OCI-LY1 (cell line): Measurements from ENCODE around the gene CTNNBL1.

Source experiments
- H2AFZ ChIP-seq: fragments of 200-600 bp; sonication (generic), shearing (Covaris generic); 2 replicates; pipeline ENCODE4 v1.6.0; 2014; ENCODE audit warnings: antibody characterized with exemption, mild to moderate bottlenecking, low read length
- H3F3A ChIP-seq: fragments of 200-600 bp; sonication (generic), shearing (Covaris generic); 2 replicates; pipeline ENCODE4 v1.6.0; 2014; ENCODE audit warnings: mild to moderate bottlenecking, antibody characterized with exemption, low read length, moderate library complexity; ENCODE audit not compliant: insufficient read depth
- H3K27ac ChIP-seq: fragments of 200-600 bp; sonication (generic); 2 replicates; pipeline ENCODE4 v1.5.1; 2014; ENCODE audit warnings: low read length, mixed run types, mild to moderate bottlenecking, low read depth; ENCODE audit not compliant: poor library complexity, severe bottlenecking
- H3K27me3 ChIP-seq: fragments of 200-600 bp; sonication (generic); 2 replicates; pipeline ENCODE4 v1.6.0; 2014; ENCODE audit warnings: antibody characterized with exemption, mild to moderate bottlenecking, low read length, moderate library complexity; ENCODE audit not compliant: insufficient read depth
- H3K36me3 ChIP-seq: fragments of 200-600 bp; sonication (generic); 2 replicates; pipeline ENCODE4 v1.6.1; 2014; ENCODE audit warnings: mild to moderate bottlenecking, antibody characterized with exemption, low read length, moderate library complexity, mixed read lengths; ENCODE audit not compliant: insufficient read depth
- H3K4me1 ChIP-seq: fragments of 200-600 bp; sonication (generic); 2 replicates; pipeline ENCODE4 v1.5.1; 2014; ENCODE audit warnings: mild to moderate bottlenecking, low read length, moderate library complexity; ENCODE audit not compliant: insufficient read depth, severe bottlenecking
- H3K4me2 ChIP-seq: fragments of 200-600 bp; sonication (generic), shearing (Covaris generic); 2 replicates; pipeline ENCODE4 v1.6.1; 2014; ENCODE audit warnings: low read length
- H3K4me3 ChIP-seq: fragments of 200-600 bp; sonication (generic); 2 replicates; pipeline ENCODE4 v1.5.1; 2014; ENCODE audit warnings: low read length, low read depth, mild to moderate bottlenecking, mixed read lengths; ENCODE audit not compliant: poor library complexity, severe bottlenecking
- H3K79me2 ChIP-seq: fragments of 200-600 bp; shearing (Covaris generic); 2 replicates; pipeline ENCODE4 v1.6.1; 2016; ENCODE audit warnings: mixed run types, low read length, mixed read lengths; ENCODE audit not compliant: insufficient read depth
- H3K9ac ChIP-seq: fragments of 200-600 bp; sonication (generic), shearing (Covaris generic); 2 replicates; pipeline ENCODE4 v1.6.1; 2014; ENCODE audit warnings: mild to moderate bottlenecking, low read length, mixed read lengths
- H3K9me2 ChIP-seq: fragments of 200-600 bp; sonication (generic), shearing (Covaris generic); 2 replicates; pipeline ENCODE4 v1.6.1; 2014; ENCODE audit warnings: low read depth, mild to moderate bottlenecking, low read length, mixed read lengths
- H3K9me3 ChIP-seq: fragments of 200-600 bp; shearing (Covaris generic); 2 replicates; pipeline ENCODE4 v1.6.1; 2014; ENCODE audit warnings: low read length, mixed read lengths
- H4K20me1 ChIP-seq: fragments of 200-600 bp; sonication (generic), shearing (Covaris generic); 2 replicates; pipeline ENCODE4 v1.6.0; 2016; ENCODE audit warnings: mild to moderate bottlenecking, low read length; ENCODE audit not compliant: insufficient read depth
- CTCF ChIP-seq: fragments of 200-600 bp; sonication (generic), shearing (Covaris generic); IDR thresholded peaks from 2 replicates; pipeline ENCODE4 v1.5.1; 2017; ENCODE audit warnings: mild to moderate bottlenecking, antibody characterized with exemption, low read length, moderate library complexity, mixed read lengths
- EZH2 ChIP-seq: fragments of 200-600 bp; sonication (generic), shearing (Covaris generic); IDR thresholded peaks from 2 replicates; pipeline ENCODE4 v1.8.0; 2017; ENCODE audit warnings: borderline replicate concordance, mixed run types, mild to moderate bottlenecking, antibody characterized with exemption, low read length, moderate library complexity, mixed read lengths

CTNNBL1 gene

GRCh38 chr20:37789408-37789807 is 95.6 kb downstream of the CTNNBL1 start:
- Histone ChIP-seq H3K4me3 (no peak overlapping the region), H3K27ac (peak overlapping the region; percentile 23), H3F3A (no peaks in the 10 kb centered on the region), H3K9me2 (no peaks in the 10 kb centered on the region), H3K9ac (no peak overlapping the region), H3K27me3 (no peaks in the 10 kb centered on the region), H3K36me3 (peaks cover 32% of the 10 kb centered on the region), H2AFZ (no peak overlapping the region), H3K79me2 (no peaks in the 10 kb centered on the region), H3K4me2 (no peak overlapping the region), H4K20me1 (no peaks in the 10 kb centered on the region), H3K4me1 (peaks cover 15% of the 10 kb centered on the region), H3K9me3 (0 out of 2 replicates have a peak, but pooled peaks cover 2% of the 10 kb centered on the region)
- TF ChIP-seq CTCF (no peak), EZH2 (no peak)

GRCh38 chr20:37790900-37791299 is 97.1 kb downstream of the CTNNBL1 start:
- Histone ChIP-seq H4K20me1 (no peaks in the 10 kb centered on the region), H3K9me3 (0 out of 2 replicates have a peak, but pooled peaks cover 2% of the 10 kb centered on the region), H3K27me3 (no peaks in the 10 kb centered on the region), H3K4me3 (no peak overlapping the region), H3K79me2 (no peaks in the 10 kb centered on the region), H3K4me2 (no peak overlapping the region), H3K36me3 (peaks cover 31% of the 10 kb centered on the region), H3F3A (no peaks in the 10 kb centered on the region), H3K9ac (no peak overlapping the region), H3K4me1 (peaks cover 15% of the 10 kb centered on the region), H2AFZ (no peak overlapping the region), H3K9me2 (no peaks in the 10 kb centered on the region), H3K27ac (no peak overlapping the region)
- no peak for TF ChIP-seq EZH2

GRCh38 chr20:37796121-37796520 is 102.3 kb downstream of the CTNNBL1 start:
- TF ChIP-seq CTCF (no peak), EZH2 (no peak)
- H3K4me2 ChIP-seq, result no peak overlapping the region
- peaks cover 13% of the 10 kb centered on the region for H3K4me1 ChIP-seq
- H3K79me2 ChIP-seq, result no peaks in the 10 kb centered on the region
- H3F3A ChIP-seq, result no peaks in the 10 kb centered on the region
- no peak overlapping the region for H3K4me3 ChIP-seq
- H2AFZ ChIP-seq, result no peak overlapping the region
- H3K9me3 ChIP-seq, result 0 out of 2 replicates have a peak, but pooled peaks cover 2% of the 10 kb centered on the region
- H4K20me1 ChIP-seq, result no peaks in the 10 kb centered on the region
- no peak overlapping the region for H3K27ac ChIP-seq
- H3K9me2 ChIP-seq, result no peaks in the 10 kb centered on the region
- H3K27me3 ChIP-seq, result no peaks in the 10 kb centered on the region
- H3K9ac ChIP-seq, result no peak overlapping the region
- peaks cover 20% of the 10 kb centered on the region for H3K36me3 ChIP-seq

DNA sequence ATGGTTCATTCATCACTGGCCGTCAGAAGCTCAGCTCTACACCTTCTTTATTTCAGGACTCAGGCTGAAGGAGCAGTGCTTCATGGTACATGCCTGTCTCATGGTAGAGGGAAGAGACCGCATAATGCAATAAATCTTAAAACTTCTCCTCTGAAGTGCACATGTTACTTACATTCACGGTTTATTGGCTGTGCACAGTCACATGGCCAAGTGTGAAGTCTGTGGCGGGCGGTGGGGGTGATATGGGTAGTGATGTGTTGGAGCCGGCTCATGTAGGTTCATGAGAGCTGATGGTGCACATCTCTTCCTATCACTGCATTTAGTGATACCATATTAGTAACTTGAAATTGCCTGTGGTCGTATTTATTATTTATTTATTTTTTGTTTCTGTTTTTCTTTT is 102.9 kb downstream of the CTNNBL1 start:
- no peak for TF ChIP-seq EZH2
- TF ChIP-seq CTCF, result no peak
- H3K79me2 ChIP-seq, result no peaks in the 10 kb centered on the region
- no peak overlapping the region for H3K27ac ChIP-seq
- H3K4me2 ChIP-seq, result no peak overlapping the region
- no peak overlapping the region for H3K9ac ChIP-seq
- H3K9me2 ChIP-seq, result no peaks in the 10 kb centered on the region
- H4K20me1 ChIP-seq, result no peaks in the 10 kb centered on the region
- H3F3A ChIP-seq, result no peaks in the 10 kb centered on the region
- no peaks in the 10 kb centered on the region for H3K27me3 ChIP-seq
- no peak overlapping the region for H2AFZ ChIP-seq
- no peak overlapping the region for H3K4me3 ChIP-seq
- H3K4me1 ChIP-seq, result peaks cover 17% of the 10 kb centered on the region
- 0 out of 2 replicates have a peak, but pooled peaks cover 2% of the 10 kb centered on the region for H3K9me3 ChIP-seq
- peaks cover 14% of the 10 kb centered on the region for H3K36me3 ChIP-seq
